SKM-1 (cell line): ENCODE measurements around the gene FZD7.

Source experiments
- DNase-seq: peaks from one replicate; lab custom pipeline; 2025; ENCODE audit not compliant: unreplicated experiment; lab: John Stamatoyannopoulos, UW

The FZD7 gene

GRCh38 chr2:202009581-202009980 lies 24.1 kb upstream of the FZD7 start:
- no peak for DNase-seq

- no peak for DNase-seq
Measured at GRCh38 chr2:202014318-202014717, 19.3 kb upstream of the FZD7 start.

DNA sequence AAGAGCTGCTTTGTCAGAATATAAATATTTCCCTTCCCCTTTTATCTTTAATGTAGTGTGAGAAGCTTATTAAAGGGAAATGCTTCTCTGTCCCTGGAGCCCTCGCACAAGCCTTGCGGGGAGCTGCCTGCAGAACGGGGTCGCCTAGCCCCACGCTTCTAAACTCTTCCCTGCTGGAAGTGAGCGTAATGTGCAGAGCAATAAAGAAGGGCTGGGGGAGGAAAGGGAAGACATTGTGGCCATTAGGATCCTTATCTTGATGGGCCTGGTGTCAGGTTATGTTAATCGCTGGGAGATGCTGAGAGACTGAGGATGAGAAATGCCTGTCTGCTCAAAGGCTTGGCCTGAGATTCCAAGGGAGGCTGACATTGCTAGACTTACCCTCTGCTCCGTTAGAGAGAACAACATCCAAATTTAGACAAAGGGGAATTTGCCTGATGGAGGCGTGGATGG lies 18.9 kb upstream of the FZD7 start:
- no peak for DNase-seq

DNA sequence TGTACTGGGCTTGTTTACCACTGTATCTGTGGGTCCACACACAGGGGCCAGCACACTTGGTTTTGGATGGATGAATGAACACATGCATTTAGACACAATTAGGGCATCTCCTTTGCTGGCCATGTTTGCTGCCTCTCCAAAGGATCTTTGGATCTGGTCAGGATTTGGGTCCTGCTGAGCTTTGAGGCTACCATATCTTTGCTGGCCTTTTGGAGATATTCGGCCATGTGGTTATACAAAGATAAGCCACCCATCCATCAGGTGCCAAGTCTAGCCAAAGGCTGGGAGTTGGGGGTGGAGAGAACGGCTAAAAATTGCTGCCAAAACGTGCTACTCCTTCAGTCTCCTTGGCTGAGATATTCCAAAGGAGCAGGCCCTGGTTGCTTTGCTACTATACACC lies 18.2 kb upstream of the FZD7 start:
- DNase-seq: no peak

DNA sequence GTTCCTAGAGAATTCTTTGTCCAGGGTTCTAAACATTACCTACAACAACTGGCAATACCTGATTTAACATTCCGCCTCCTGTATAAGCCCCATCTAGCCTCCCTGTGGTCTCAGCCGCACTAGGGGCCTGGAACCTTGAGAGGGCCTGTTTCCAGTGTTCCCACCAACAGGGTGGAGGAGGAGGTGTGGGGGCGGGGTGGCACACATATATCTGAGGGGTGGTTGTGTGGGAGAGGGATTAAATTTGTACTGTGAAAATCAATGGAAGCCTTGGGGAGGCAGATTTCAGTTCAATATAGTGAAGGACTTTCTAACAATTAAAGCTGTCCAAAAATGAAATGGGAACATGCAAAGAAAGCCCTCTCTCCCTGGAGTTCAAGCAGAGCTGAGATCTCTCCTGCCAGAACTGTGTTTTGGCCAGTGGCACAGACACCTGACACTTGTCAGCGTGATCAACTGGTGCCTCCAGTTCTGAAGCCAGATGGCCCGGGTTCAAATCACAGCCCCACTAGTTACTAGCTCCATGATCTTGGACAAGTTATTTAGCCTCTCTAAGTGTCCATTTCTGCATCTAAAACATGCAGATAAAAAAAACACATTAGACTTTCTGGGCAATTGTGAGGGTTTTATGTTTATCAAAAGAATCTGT lies 17.0 kb upstream of the FZD7 start:
- DNase-seq: no peak

- no peak for DNase-seq
Measured at GRCh38 chr2:202017940-202018339, 15.7 kb upstream of the FZD7 start.

DNA sequence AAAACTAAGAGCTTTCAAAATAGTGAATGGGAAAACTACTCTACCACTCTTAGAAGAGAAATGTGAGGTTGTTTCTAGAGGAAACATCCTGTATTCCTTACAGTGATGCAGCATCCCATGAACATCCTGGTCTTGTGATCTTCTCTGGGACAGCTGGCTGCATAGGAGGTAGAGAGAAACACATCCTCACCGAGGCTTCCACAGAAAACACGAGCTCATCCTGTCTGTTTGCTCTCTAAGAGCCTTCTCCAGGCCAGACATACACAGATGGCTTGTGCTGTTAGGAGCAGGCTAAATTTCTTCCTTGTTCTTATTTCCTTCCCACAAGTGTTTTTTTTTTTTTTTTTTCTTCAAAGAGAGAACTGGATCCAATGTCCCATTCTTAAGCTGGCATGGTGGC lies 14.7 kb upstream of the FZD7 start:
- no peak for DNase-seq

- no peak for DNase-seq
Measured at GRCh38 chr2:202019689-202020450, 13.8 kb upstream of the FZD7 start.

DNA sequence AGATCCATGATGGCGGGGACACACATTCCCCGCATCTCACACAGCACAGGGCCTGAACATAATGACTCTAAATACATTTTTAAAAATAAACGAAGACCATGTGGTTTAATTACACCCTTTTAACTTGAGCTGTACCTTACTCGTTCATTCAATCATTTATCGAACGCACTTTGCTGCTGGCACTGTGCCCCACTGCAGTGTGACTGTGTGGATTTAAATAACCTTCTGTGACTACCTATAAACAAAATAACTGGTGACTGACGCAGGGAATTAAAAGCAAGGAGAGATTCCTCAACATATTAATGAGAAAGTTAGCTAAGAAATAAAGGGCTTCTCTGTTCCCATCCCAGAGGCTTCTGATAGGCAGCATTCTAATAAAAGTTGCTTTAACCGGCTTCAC lies 10.9 kb upstream of the FZD7 start:
- no peak for DNase-seq

GRCh38 chr2:202023198-202023903 lies 10.3 kb upstream of the FZD7 start:
- DNase-seq: no peak

- no peak for DNase-seq
Measured at GRCh38 chr2:202023904-202024266, 9.8 kb upstream of the FZD7 start.

DNA sequence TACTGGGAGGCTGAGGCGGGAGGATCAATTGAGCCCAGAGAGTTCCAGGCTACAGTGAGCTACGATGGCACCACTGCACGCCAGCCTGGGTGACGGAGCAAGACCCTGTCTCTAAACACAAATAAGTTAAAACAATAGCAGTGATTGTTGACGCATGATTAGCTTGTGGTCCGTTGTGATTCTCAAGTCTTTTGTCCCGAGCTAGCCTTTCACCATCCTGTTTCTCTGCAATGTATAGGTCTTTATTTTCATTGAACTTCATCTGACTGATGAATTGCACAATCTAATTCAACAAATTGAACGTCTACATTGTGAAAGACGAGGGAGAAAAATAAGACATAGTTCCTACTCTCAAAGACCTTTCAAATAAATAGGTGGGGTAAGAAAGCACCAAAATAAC lies 8.8 kb upstream of the FZD7 start:
- no peak for DNase-seq

GRCh38 chr2:202025816-202026215 lies 7.8 kb upstream of the FZD7 start:
- DNase-seq: no peak

DNA sequence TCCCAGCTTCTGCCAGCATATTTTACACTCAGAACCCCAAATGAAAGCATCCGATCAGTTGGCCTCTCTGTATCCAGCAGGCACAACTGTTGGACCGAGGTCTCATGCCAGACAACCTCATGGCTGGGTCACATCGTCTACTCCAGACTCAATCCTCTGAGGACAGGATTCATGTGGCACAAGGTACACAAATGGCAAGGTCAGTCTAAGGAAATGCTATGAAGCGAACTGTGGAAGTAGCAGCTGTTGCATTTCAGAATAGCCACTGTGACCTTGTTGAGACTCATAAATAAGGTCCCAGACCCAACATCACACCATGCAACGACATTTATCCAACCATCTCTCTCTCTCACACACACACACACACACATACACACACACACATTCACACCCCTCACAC lies 7.1 kb upstream of the FZD7 start:
- no peak for DNase-seq

GRCh38 chr2:202030691-202031090 lies 3.0 kb upstream of the FZD7 start:
- no peak for DNase-seq

GRCh38 chr2:202031246-202031951 lies 2.3 kb upstream of the FZD7 start:
- DNase-seq: no peak

DNA sequence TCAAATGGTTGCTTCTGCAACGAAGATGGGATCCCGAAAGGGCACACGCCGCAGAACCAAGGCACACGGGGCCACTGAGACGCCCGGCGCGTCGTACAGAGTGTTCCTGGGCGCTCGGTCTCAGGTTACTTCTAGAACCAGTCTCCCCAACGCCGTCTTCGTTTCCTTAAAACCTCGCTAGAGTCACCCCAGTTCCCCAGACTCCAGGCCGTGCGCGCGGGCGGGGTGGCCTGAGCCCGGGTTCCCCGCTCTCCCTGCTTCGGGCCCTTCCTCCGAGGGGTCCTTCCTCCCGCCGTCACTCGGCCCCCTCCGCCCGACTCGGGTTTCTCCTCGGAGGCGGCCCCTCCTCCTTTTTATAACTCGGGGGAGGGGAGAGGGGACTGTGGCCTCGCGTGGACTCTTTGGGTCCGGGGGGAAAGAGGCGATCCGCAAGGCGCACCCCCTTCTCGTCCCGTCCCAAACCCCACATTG lies 774 bp upstream of the FZD7 start:
- DNase-seq: peak; percentile 39

DNA sequence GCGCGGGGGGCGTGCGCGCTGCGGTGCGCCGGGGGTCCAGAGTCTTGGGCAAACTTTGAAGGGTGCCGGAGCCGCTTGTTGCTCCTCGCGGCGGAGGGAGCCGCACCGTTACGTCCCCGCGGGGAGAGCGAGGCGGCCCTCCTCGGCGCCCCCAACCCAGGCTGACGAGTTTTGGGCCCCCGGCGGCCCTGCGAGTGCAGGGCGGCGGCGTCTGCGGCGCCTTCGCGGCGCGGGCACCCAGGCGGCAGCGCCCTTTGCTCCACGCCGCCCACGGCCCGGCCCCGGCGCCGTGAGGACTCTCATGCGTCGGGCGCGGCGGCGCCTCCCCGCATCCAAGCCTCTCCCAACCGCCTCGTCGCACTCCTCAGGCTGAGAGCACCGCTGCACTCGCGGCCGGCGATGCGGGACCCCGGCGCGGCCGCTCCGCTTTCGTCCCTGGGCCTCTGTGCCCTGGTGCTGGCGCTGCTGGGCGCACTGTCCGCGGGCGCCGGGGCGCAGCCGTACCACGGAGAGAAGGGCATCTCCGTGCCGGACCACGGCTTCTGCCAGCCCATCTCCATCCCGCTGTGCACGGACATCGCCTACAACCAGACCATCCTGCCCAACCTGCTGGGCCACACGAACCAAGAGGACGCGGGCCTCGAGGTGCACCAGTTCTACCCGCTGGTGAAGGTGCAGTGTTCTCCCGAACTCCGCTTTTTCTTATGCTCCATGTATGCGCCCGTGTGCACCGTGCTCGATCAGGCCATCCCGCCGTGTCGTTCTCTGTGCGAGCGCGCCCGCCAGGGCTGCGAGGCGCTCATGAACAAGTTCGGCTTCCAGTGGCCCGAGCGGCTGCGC lies 814 bp downstream of the FZD7 start:
- DNase-seq: no peak

DNA sequence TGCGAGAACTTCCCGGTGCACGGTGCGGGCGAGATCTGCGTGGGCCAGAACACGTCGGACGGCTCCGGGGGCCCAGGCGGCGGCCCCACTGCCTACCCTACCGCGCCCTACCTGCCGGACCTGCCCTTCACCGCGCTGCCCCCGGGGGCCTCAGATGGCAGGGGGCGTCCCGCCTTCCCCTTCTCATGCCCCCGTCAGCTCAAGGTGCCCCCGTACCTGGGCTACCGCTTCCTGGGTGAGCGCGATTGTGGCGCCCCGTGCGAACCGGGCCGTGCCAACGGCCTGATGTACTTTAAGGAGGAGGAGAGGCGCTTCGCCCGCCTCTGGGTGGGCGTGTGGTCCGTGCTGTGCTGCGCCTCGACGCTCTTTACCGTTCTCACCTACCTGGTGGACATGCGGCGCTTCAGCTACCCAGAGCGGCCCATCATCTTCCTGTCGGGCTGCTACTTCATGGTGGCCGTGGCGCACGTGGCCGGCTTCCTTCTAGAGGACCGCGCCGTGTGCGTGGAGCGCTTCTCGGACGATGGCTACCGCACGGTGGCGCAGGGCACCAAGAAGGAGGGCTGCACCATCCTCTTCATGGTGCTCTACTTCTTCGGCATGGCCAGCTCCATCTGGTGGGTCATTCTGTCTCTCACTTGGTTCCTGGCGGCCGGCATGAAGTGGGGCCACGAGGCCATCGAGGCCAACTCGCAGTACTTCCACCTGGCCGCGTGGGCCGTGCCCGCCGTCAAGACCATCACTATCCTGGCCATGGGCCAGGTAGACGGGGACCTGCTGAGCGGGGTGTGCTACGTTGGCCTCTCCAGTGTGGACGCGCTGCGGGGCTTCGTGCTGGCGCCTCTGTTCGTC lies 1.7 kb downstream of the FZD7 start:
- no peak for DNase-seq

GRCh38 chr2:202035941-202036372 lies 2.3 kb downstream of the FZD7 start:
- DNase-seq: no peak
